Subcutaneous adipose tissue (tissue), 4 donors: ENCODE measurements around the gene STAT5B. TPM values are rescaled to one million over a fixed set of nuclear protein-coding genes. Genes with fewer than 3 reads are reported as not detected.

Experiments used
- total RNA-seq, 4 donors: library from RNA; depleted of rRNA; stranded (reverse); fragments of >200 nt; gene quantifications; one replicate each; pipeline ENCODE4 v1.1.0, GENCODE V29; 2016
- TF ChIP-seq, protein P1 (sequence below): fragments of 450-650 bp; IDR thresholded peaks from one replicate; pipeline ENCODE4 v1.5.1; 2016; ENCODE audit warnings: low read depth, mild to moderate bottlenecking, control low read depth, antibody characterized with exemption, moderate library complexity

The STAT5B gene
- total RNA-seq, 4 donors from 2014 or later, result 87.6 to 200 (median 113) TPM

GRCh38 chr17:42304187-42305030, 28.2 kb upstream of the STAT5B start:
- TF ChIP-seq, protein P1, sequence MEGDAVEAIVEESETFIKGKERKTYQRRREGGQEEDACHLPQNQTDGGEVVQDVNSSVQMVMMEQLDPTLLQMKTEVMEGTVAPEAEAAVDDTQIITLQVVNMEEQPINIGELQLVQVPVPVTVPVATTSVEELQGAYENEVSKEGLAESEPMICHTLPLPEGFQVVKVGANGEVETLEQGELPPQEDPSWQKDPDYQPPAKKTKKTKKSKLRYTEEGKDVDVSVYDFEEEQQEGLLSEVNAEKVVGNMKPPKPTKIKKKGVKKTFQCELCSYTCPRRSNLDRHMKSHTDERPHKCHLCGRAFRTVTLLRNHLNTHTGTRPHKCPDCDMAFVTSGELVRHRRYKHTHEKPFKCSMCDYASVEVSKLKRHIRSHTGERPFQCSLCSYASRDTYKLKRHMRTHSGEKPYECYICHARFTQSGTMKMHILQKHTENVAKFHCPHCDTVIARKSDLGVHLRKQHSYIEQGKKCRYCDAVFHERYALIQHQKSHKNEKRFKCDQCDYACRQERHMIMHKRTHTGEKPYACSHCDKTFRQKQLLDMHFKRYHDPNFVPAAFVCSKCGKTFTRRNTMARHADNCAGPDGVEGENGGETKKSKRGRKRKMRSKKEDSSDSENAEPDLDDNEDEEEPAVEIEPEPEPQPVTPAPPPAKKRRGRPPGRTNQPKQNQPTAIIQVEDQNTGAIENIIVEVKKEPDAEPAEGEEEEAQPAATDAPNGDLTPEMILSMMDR, result no peak

DNA sequence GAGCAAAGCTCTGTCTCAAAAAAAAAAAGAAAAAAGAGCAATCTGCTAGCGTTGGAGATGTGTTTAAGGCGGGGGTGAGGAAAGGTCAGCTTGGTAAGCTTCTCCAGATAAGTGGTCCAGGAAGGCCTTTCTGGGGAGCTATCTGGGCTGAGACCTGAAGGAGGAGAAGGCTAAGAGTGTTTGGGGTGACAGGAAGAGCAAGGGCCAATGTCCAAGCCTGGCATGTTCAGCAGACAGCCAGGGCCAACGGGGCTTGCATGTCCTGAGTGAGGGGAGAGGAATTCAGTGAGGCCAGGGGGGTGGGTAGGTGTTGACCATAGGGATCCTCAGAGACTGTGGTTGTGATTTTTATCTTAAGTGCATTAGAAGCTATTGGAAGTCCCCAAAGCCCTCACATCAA, 27.5 kb upstream of the STAT5B start:
- TF ChIP-seq, protein P1, result no peak

DNA sequence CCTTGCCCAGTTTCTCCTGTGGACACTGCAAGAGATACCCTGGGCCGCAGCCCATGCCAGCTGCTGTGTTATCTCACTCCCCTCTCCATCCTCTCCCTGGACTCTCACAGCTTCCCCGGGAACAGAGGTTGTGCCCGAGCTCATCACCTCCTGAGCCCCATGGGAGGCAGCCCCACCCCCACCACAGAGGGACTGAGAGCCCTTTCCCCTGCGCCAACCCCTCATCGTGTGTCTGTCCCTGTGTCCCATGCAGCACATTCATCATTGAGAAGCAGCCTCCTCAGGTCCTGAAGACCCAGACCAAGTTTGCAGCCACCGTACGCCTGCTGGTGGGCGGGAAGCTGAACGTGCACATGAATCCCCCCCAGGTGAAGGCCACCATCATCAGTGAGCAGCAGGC, 24.8 kb upstream of the STAT5B start:
- TF ChIP-seq, protein P1, result no peak

DNA sequence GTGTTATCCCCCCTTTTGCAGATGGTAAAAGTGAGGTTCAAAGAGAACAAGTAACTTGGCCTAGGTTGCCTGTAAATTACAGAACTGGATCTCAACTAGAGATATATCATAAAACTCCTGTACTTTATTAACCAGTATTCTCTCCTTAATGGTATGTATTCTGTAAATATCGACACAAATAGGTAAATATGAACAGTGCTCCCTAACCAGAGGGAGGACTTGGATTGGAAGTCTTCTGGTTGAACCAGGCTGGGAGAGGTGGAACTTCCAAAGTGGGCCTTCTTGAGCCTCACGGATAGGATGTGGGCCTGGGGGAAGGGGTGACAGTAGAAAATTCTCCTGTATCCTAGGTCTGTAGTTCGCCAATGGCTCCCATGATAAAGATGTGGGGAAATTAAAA, 19.8 kb upstream of the STAT5B start:
- TF ChIP-seq, protein P1, result no peak

- TF ChIP-seq, protein P1, result no peak
Observed at GRCh38 chr17:42294469-42295398, 18.5 kb upstream of the STAT5B start.

GRCh38 chr17:42291129-42291528, 14.9 kb upstream of the STAT5B start:
- TF ChIP-seq, protein P1, result no peak

DNA sequence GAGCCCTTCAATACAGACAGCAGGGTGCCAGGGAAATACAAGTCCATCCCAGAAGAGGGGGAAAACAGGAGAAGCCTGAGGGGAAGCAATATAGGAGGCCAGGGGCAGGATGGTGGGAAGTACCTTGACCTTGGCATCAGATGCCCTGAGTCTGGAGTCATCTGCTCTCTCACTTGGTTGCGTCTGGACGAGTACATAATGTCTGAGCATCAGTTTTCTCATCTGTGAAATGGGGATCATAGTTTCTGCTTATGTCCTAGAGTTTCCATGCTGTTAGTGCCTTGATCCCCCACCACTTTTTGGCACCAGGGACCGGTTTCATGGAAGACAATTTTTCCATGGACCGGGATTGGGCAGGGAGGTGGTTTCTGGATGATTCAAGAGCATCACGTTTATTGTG, 14.4 kb upstream of the STAT5B start:
- TF ChIP-seq, protein P1, result no peak
